GM23338 (cell line): ENCODE results near the gene REPS1. TPM values are rescaled to one million over a fixed set of nuclear protein-coding genes. Genes with fewer than 3 reads are reported as not detected.

ENCODE experiments used
- ATAC-seq: fragments of 200-7000 bp; cut with Tn5 transposase; 3 replicates; pipeline ENCODE4 v1.9.1; 2020
- DNase-seq: peaks from one replicate; pipeline ENCODE4 v3.0.0-alpha.2; 2015; ENCODE audit warnings: low spot score
- H2AFZ ChIP-seq: fragments of 200-600 bp; sonication (generic); 2 replicates; pipeline ENCODE4 v1.8.0; 2016; ENCODE audit warnings: antibody characterized with exemption, mild to moderate bottlenecking, moderate library complexity
- H3F3A ChIP-seq: fragments of 200-600 bp; sonication (generic); replicated peaks from 2 replicates; pipeline ENCODE4 v1.8.0; 2017; ENCODE audit warnings: antibody characterized with exemption, mixed run types, low read depth
- H3K27ac ChIP-seq: fragments of 200-600 bp; sonication (generic); 2 replicates; pipeline ENCODE4 v1.6.1; 2016; ENCODE audit warnings: low read depth
- H3K27me3 ChIP-seq: fragments of 200-600 bp; sonication (generic); 2 replicates; pipeline ENCODE4 v1.8.0; 2016; ENCODE audit warnings: mild to moderate bottlenecking, mixed run types, moderate library complexity; ENCODE audit not compliant: insufficient read depth
- H3K36me3 ChIP-seq: fragments of 200-600 bp; sonication (generic); 2 replicates; pipeline ENCODE4 v1.8.0; 2016; ENCODE audit warnings: mild to moderate bottlenecking; ENCODE audit not compliant: insufficient read depth
- H3K4me1 ChIP-seq: fragments of 200-600 bp; sonication (generic); 2 replicates; pipeline ENCODE4 v1.8.0; 2016; ENCODE audit warnings: mild to moderate bottlenecking, moderate library complexity; ENCODE audit not compliant: insufficient read depth
- H3K4me2 ChIP-seq: fragments of 200-600 bp; sonication (generic); 2 replicates; pipeline ENCODE4 v1.7.1; 2017; ENCODE audit warnings: mixed run types
- H3K4me3 ChIP-seq: fragments of 200-600 bp; sonication (generic); 2 replicates; pipeline ENCODE4 v1.6.1; 2016; ENCODE audit warnings: mixed run types
- H3K79me2 ChIP-seq: fragments of 200-600 bp; sonication (generic); replicated peaks from 2 replicates; pipeline ENCODE4 v1.8.0; 2017; ENCODE audit warnings: mild to moderate bottlenecking; ENCODE audit not compliant: insufficient read depth
- H3K9me2 ChIP-seq: fragments of 200-600 bp; sonication (generic); 2 replicates; pipeline ENCODE4 v1.8.0; 2017; ENCODE audit not compliant: insufficient read depth
- H4K20me1 ChIP-seq: fragments of 200-600 bp; sonication (generic); replicated peaks from 2 replicates; pipeline ENCODE4 v1.8.0; 2017; ENCODE audit warnings: mild to moderate bottlenecking; ENCODE audit not compliant: insufficient read depth
- H3K27ac Mint-ChIP-seq: 2 replicates; pipeline ENCODE4 v1.8.0; 2020; ENCODE audit warnings: inconsistent platforms, mild to moderate bottlenecking, moderate library complexity, mixed read lengths
- H3K27me3 Mint-ChIP-seq: 3 replicates; pipeline ENCODE4 v1.8.0; 2022; ENCODE audit warnings: low read depth, mild to moderate bottlenecking, moderate library complexity, mixed read lengths, inconsistent platforms; ENCODE audit not compliant: insufficient read depth, poor library complexity
- H3K36me3 Mint-ChIP-seq: 3 replicates; pipeline ENCODE4 v1.8.0; 2021; ENCODE audit warnings: low read depth, mild to moderate bottlenecking, inconsistent platforms, moderate library complexity, mixed read lengths
- H3K4me1 Mint-ChIP-seq: 3 replicates; pipeline ENCODE4 v1.8.0; 2020; ENCODE audit warnings: mild to moderate bottlenecking, inconsistent platforms, mixed read lengths
- H3K4me3 Mint-ChIP-seq: 3 replicates; pipeline ENCODE4 v1.8.0; 2021; ENCODE audit warnings: moderate library complexity, mild to moderate bottlenecking, inconsistent platforms, mixed read lengths
- H3K9me3 Mint-ChIP-seq: 3 replicates; pipeline ENCODE4 v1.8.0; 2020; ENCODE audit warnings: moderate library complexity, mild to moderate bottlenecking, inconsistent platforms, mixed read lengths
- CREB1 ChIP-seq: fragments of 250-450 bp; sonication (Bioruptor Pico); IDR thresholded peaks from 2 replicates; pipeline ENCODE4 v1.5.0; 2020; ENCODE audit warnings: low read depth, mild to moderate bottlenecking, moderate library complexity
- ETS1 ChIP-seq: IDR thresholded peaks from 2 replicates; pipeline ENCODE4 v1.6.1; 2016; ENCODE audit warnings: antibody characterized with exemption
- EZH2phosphoT487 ChIP-seq: fragments of 200-600 bp; sonication (generic); IDR thresholded peaks from one replicate; pipeline ENCODE4 v1.8.1; 2018; ENCODE audit warnings: antibody characterized with exemption; ENCODE audit not compliant: unreplicated experiment
- JUNB ChIP-seq: IDR thresholded peaks from one replicate; pipeline ENCODE4 v1.6.1; 2016; ENCODE audit warnings: antibody characterized with exemption; ENCODE audit not compliant: unreplicated experiment
- NANOG ChIP-seq: IDR thresholded peaks from 2 replicates; pipeline ENCODE4 v1.6.1; 2016; ENCODE audit warnings: antibody characterized with exemption, borderline replicate concordance
- POLR2AphosphoS5 ChIP-seq: IDR thresholded peaks from 2 replicates; pipeline ENCODE4 v1.6.1; 2016; ENCODE audit warnings: antibody characterized with exemption, low read depth
- STAT1 ChIP-seq: IDR thresholded peaks from one replicate; pipeline ENCODE4 v1.6.1; 2016; ENCODE audit warnings: antibody characterized with exemption; ENCODE audit not compliant: unreplicated experiment
- ZNF114 ChIP-seq: fragments of 250-450 bp; sonication (Bioruptor Pico); IDR thresholded peaks from 2 replicates; pipeline ENCODE4 v1.5.0; 2020; ENCODE audit warnings: mild to moderate bottlenecking, moderate library complexity
- ZNF331 ChIP-seq: fragments of 250-450 bp; sonication (Bioruptor Pico); IDR thresholded peaks from 2 replicates; pipeline ENCODE4 v1.5.0; 2020; ENCODE audit warnings: low read depth, mild to moderate bottlenecking, moderate library complexity
- polyA plus RNA-seq: library from polyadenylated mRNA; unstranded; fragments of >200 nt; fragmentation: Nextera tagmentation; extraction: Ambion mirVana; gene quantifications from 2 replicates; pipeline ENCODE4 v1.2.1, GENCODE V29; 2016
- total RNA-seq: library from RNA; depleted of rRNA; stranded (reverse); fragments of >200 nt; shearing (Covaris generic); gene quantifications from 2 replicates; pipeline ENCODE4 v1.2.3, GENCODE V29; 2014
- TF ChIP-seq, protein P1 (sequence below): IDR thresholded peaks from one replicate; pipeline ENCODE4 v1.6.1; 2018; ENCODE audit warnings: antibody characterized with exemption; ENCODE audit not compliant: unreplicated experiment
- TF ChIP-seq, protein P2 (sequence below), 2 experiments: fragments of 200-600 bp in 1 of 2; sonication (generic) in 1 of 2; conservative IDR thresholded peaks; 2 replicates each; pipeline versions ENCODE4 v1.5.1 to v1.6.1; 2016 to 2017; ENCODE audit warnings: antibody characterized with exemption in 2 of 2, low read depth in 2 of 2, mild to moderate bottlenecking in 2 of 2, moderate library complexity in 1 of 2

Gene REPS1
- total and polyA plus RNA-seq, 2 experiments from 2014 or later: 46.0 to 65.7 TPM

DNA sequence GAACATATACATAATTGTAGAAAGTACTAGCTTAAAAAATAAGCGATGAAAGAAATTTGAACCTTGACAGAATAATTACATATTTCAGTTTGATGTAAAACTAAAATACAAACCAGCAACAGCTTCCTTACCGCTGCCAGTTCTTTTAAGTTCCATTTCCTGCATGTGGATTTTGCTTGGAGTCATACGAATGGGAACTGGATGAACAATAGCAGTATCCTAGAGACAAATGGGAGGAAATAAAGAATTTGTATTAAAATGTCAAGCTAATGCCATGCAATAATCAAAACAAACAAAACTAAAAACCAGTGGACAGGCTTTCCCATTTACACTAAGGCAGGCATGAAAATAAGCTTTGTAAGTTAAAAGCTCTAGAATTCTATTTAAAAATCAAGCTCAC lies 67.1 kb downstream of the REPS1 start (continued):
- TF ChIP-seq, protein P1, sequence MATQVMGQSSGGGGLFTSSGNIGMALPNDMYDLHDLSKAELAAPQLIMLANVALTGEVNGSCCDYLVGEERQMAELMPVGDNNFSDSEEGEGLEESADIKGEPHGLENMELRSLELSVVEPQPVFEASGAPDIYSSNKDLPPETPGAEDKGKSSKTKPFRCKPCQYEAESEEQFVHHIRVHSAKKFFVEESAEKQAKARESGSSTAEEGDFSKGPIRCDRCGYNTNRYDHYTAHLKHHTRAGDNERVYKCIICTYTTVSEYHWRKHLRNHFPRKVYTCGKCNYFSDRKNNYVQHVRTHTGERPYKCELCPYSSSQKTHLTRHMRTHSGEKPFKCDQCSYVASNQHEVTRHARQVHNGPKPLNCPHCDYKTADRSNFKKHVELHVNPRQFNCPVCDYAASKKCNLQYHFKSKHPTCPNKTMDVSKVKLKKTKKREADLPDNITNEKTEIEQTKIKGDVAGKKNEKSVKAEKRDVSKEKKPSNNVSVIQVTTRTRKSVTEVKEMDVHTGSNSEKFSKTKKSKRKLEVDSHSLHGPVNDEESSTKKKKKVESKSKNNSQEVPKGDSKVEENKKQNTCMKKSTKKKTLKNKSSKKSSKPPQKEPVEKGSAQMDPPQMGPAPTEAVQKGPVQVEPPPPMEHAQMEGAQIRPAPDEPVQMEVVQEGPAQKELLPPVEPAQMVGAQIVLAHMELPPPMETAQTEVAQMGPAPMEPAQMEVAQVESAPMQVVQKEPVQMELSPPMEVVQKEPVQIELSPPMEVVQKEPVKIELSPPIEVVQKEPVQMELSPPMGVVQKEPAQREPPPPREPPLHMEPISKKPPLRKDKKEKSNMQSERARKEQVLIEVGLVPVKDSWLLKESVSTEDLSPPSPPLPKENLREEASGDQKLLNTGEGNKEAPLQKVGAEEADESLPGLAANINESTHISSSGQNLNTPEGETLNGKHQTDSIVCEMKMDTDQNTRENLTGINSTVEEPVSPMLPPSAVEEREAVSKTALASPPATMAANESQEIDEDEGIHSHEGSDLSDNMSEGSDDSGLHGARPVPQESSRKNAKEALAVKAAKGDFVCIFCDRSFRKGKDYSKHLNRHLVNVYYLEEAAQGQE: no peak
- TF ChIP-seq JUNB: no peak
- TF ChIP-seq, protein P2, sequence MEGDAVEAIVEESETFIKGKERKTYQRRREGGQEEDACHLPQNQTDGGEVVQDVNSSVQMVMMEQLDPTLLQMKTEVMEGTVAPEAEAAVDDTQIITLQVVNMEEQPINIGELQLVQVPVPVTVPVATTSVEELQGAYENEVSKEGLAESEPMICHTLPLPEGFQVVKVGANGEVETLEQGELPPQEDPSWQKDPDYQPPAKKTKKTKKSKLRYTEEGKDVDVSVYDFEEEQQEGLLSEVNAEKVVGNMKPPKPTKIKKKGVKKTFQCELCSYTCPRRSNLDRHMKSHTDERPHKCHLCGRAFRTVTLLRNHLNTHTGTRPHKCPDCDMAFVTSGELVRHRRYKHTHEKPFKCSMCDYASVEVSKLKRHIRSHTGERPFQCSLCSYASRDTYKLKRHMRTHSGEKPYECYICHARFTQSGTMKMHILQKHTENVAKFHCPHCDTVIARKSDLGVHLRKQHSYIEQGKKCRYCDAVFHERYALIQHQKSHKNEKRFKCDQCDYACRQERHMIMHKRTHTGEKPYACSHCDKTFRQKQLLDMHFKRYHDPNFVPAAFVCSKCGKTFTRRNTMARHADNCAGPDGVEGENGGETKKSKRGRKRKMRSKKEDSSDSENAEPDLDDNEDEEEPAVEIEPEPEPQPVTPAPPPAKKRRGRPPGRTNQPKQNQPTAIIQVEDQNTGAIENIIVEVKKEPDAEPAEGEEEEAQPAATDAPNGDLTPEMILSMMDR (conservative IDR thresholded peaks at IDR 0.05; ENCODE audit: low read depth in 2 of 2): no peak
- TF ChIP-seq STAT1: no peak
- TF ChIP-seq CREB1 (CRISPR knock-in tag): no peak
- TF ChIP-seq ZNF114 (CRISPR knock-in tag): no peak
- no peak for TF ChIP-seq NANOG
- TF ChIP-seq POLR2AphosphoS5: no peak

GRCh38 chr6:138914701-138915100 lies 73.4 kb downstream of the REPS1 start:
- H3K4me3 ChIP-seq: no peak overlapping the region
- no peaks in the 10 kb centered on the region for H3K9me2 ChIP-seq
- ATAC-seq: no peak
- no peaks in the 10 kb centered on the region for H3K27me3 Mint-ChIP-seq
- no peaks in the 10 kb centered on the region for H3K79me2 ChIP-seq
- no peak for DNase-seq
- peaks cover 62% of the 10 kb centered on the region for H3K36me3 Mint-ChIP-seq
- H3K9me3 Mint-ChIP-seq: no peaks in the 10 kb centered on the region
- H3K4me1 Mint-ChIP-seq: no peaks in the 10 kb centered on the region
- no peaks in the 10 kb centered on the region for H3K4me1 ChIP-seq
- no peak overlapping the region for H3K27ac Mint-ChIP-seq
- H3K4me3 Mint-ChIP-seq: no peak overlapping the region
- H3K36me3 ChIP-seq: peaks cover 20% of the 10 kb centered on the region
- H3K27me3 ChIP-seq: no peaks in the 10 kb centered on the region
- H4K20me1 ChIP-seq: no peaks in the 10 kb centered on the region
- H3K27ac ChIP-seq: no peak overlapping the region
- no peak overlapping the region for H3K4me2 ChIP-seq
- H2AFZ ChIP-seq: no peak overlapping the region
- no peaks in the 10 kb centered on the region for H3F3A ChIP-seq
- no peak for TF ChIP-seq EZH2phosphoT487
- TF ChIP-seq ETS1: no peak
- TF ChIP-seq ZNF331: no peak
- TF ChIP-seq STAT1: no peak
- TF ChIP-seq, protein P1: no peak
- no peak for TF ChIP-seq JUNB
- TF ChIP-seq ZNF114 (CRISPR knock-in tag): no peak
